Fibroblast of skin of left quadriceps (primary cell): Measurements from ENCODE around the gene CHST8.

ENCODE experiments used
- DNase-seq, 2 experiments: peaks; one replicate each; pipeline ENCODE4 v3.0.0-alpha.2; 2013; ENCODE audit warnings: low read depth in 2 of 2

The CHST8 gene

GRCh38 chr19:33763633-33764371, 142.0 kb downstream of the CHST8 start:
- no peak for DNase-seq

GRCh38 chr19:33766623-33767022, 144.9 kb downstream of the CHST8 start:
- DNase-seq, result no peak

GRCh38 chr19:33767898-33768413, 146.2 kb downstream of the CHST8 start:
- no peak for DNase-seq

DNA sequence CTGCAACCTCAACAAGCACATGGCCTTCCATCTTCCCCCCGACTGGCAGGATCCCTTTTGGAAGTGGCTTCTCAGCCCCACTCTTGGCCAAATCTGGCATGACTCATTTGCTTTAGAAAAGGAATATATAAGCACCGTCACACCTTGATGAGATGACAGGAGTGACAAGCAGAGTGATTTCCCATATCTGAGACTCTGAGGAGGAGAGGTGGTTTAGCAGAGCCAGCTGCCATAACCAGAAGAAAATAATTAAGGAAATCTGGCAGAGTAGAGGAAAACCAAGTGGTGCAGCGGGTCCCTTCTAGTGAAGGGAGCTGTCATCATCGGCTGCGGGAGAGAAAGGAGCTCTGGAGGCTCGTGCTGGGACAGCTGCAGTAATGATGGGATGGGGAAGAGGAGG, 147.5 kb downstream of the CHST8 start:
- no peak for DNase-seq

DNA sequence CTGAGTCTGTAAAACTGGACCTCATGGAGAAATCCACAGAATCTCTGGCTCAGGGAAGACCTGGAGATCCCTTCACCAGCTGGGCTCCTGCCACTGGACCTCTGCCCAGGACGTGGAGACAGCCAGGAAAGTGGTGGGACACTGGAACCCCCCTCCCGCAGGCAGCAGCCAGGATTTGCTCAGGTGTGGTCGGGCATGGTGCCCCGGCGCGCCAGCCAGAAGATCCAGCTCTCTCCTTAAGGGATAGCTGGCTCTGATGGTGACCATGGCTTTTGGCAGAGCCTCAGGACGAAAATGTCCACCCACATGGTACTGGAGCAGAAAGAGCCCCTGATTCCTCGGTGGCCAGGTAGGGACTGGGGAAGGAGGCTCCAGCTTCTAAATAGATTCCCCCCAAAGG, 148.4 kb downstream of the CHST8 start:
- no peak for DNase-seq

GRCh38 chr19:33771384-33772101, 149.8 kb downstream of the CHST8 start:
- DNase-seq, result no peak

DNA sequence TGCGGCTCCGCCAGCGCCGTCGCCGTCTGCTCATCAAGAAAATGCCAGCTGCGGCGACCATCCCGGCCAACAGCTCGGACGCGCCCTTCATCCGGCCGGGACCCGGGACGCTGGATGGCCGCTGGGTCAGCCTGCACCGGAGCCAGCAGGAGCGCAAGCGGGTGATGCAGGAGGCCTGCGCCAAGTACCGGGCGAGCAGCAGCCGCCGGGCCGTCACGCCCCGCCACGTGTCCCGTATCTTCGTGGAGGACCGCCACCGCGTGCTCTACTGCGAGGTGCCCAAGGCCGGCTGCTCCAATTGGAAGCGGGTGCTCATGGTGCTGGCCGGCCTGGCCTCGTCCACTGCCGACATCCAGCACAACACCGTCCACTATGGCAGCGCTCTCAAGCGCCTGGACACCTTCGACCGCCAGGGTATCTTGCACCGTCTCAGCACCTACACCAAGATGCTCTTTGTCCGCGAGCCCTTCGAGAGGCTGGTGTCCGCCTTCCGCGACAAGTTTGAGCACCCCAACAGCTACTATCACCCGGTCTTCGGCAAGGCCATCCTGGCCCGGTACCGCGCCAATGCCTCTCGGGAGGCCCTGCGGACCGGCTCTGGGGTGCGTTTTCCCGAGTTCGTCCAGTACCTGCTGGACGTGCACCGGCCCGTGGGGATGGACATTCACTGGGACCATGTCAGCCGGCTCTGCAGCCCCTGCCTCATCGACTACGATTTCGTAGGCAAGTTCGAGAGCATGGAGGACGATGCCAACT, 150.5 kb downstream of the CHST8 start:
- DNase-seq, result no peak

- DNase-seq, result no peak
Observed at GRCh38 chr19:33772858-33773180, 151.1 kb downstream of the CHST8 start.

DNA sequence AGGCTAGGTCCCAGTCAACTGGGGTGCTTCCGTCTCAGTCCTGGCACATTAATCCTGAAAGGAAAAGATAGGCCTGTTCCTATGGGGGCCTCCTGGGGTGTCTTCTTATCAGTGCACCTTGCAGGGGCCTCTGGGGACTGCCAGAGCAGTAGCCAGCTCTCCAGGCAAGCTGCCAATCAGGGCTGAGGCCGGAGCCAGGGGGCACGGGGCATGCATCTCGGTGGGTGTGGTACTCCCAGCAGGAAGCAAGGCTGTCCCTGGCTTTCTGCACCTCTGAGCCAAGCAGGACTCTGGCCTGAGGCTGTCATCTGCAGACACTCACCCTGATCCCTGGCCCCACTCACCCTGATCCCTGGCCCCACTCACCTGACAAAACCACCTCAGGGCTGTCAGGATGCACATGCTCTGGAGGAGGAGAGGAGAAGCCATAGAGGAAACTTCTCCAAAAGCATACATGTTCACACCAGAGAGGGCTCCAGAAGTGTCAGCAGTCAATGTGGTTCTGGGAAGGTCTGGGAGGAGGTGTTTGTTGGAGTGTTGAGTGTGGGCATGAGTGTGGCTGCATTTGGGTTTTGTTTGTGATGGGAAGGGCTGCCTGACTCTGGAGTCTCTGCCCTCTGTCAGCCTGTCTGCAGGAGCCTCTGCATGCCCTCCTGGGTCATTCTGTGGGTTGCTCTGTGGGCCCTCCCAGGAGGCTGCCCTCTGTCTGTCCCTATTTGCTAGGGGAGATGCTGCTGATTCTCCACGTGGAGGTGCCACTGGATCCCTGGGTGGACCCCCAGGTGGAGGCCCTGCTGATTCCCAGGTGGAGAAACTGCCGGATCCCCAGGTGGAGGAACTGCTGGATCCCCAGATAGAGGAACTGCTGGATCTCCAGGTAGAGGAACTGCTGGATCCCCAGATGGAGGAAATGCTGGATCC, 152.2 kb downstream of the CHST8 start:
- no peak for DNase-seq

GRCh38 chr19:33774751-33775150, 153.0 kb downstream of the CHST8 start:
- DNase-seq, result no peak

DNA sequence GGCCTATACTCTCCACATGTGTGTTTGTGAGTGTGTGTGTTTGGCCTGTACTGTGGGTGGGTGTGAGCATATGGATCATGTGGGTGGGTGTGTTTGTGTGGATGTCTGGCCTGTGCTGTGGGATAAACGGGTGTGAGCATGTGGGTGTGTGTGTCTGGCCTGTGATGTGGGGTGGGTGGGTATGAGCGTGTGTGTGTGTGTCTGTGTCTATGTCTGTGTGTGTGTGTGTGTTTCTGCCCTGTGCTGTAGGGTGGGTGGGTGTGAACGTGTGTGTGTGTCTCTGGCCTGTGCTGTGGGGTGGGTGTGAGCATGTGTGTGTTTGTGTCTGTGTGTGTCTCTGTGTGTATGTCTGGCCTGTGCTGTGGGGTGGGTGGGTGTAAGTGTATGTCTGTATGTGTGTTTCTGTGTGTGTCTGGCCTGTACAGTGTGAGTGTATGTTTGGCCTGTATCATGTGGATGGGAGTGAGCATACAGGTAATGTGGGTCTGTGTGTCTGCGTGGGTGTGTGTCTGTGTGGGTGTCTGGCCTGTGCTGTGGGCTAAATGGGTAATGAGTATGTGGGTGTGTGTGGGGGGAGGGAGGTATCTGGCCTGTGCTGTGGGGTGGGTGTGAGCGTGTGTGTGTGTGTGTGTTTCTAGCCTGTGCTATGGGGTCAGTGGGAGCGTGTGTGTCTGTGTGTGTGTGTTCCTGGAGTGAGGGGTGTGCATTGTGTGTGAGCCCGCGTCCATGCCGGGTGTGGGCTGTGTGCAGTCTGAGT, 154.2 kb downstream of the CHST8 start:
- no peak for DNase-seq

GRCh38 chr19:33777351-33777750, 155.6 kb downstream of the CHST8 start:
- DNase-seq, result no peak

DNA sequence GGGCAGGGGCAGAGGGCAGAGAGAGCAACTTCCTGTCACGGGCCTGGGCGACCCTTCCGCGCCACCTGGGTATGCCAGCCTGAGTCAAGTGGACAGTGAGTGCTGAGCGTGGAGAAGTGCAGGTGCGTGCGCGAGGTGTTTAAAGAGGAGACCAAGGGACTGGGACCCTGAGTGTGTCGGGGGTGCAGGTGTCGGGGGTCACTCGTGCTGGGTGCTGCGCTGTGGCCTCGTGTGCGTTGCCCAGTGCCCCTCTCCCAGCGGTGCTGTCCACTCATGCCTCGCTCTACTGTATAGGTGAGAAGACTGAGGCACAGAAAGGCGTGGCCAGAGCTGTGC, 156.0 kb downstream of the CHST8 start:
- no peak for DNase-seq

DNA sequence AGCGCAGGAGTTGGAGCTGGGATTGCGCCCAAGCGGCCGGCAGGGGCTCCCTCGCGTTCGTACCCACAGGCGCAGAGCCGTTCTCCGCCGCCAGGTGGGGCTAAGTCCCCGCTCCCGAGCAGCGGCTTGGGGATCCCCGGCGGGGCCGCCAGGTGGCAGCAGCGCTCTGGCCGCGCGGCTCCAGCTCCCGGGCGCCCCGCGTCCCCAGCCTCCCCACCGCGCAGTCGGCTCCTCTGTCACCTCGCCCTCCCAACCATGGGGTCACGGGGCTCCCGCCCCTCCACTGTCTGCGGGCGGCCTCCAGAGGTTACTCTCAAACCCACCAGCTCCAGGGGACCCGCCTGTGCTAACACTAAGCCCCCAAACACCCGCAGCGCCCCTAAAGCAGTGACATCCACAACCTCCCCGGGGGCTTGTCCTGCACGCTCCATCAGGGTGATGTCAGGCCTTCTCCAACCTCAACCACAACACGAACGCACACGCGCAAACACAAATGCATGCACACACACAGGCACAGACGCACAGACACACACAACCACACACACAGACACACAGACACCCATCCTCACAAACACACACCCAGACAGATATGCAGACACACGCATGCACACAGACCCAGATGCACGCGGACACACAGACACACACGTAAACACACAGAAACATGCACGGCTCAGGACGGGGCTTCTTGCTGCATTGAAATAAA, 156.5 kb downstream of the CHST8 start:
- DNase-seq, result no peak

- no peak for DNase-seq
Observed at GRCh38 chr19:33779849-33780248, 158.1 kb downstream of the CHST8 start.

DNA sequence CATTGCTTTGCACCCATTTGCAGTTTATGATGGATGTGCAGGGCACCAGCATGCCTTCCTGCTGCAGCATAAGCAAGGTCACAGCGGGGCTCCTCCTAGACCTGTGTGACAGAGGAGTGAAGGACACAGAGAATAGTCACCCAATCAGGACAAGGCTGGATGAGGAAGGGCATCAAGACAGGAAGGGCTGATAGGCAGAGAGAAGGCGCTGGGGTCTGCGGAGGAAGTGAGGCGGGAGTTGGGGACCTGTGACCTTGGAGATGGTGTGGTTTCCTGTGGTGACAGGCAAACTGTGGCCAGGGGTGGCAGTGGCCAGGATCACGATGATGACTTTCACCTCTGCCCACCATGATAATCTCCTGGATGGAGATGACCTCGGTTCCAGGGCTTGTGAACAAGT, 158.5 kb downstream of the CHST8 start:
- no peak for DNase-seq

- no peak for DNase-seq
Observed at GRCh38 chr19:33780746-33781145, 159.0 kb downstream of the CHST8 start.

DNA sequence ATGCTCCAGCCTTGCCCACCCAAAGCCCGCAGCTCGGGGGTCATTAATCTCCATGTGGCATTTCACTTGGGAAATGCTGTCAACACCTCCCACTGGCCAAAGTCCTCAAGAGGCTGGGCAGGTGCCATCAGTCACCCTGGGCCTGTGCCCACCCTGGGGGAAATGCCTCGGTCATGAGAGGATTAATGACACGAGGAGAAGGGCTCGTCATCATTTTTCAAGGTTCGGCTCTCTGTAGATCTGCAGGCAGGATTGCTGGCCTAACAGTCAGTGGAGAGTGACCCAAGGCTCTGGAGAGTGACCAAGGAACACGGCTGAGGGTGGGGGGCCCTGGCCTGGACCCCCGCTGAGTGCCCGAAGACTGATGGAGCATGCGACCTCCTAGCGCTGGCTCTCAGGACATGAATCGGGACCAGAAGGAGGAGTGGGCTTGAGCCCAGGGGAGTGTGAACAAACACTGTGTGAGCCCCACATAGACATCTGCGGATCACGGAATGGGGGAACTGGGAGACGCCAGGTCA, 159.7 kb downstream of the CHST8 start:
- DNase-seq, result no peak

- DNase-seq, result no peak
Observed at GRCh38 chr19:33781996-33782395, 160.2 kb downstream of the CHST8 start.

GRCh38 chr19:33784432-33784831, 162.7 kb downstream of the CHST8 start:
- DNase-seq, result no peak
